Activated CD4-positive, alpha-beta T cell treated with anti-CD3 and anti-CD28 coated beads, Interleukin-2, amount 50 U/mL, for 4 hours (primary cell): ENCODE data around the gene VIT.
"Not testable (repeated sequence)": the region's sequence is repeated elsewhere in the genome, so short reads cannot be mapped to it uniquely, and the experiment has no call there.

Source experiments
- DNase-seq, 2 experiments: peaks; one replicate each; pipeline ENCODE4 v3.0.0-alpha.2; 2020

Gene VIT

GRCh38 chr2:36809069-36809445 is 112.5 kb downstream of the VIT start:
- DNase-seq, result no peak

GRCh38 chr2:36811071-36811470 is 114.6 kb downstream of the VIT start:
- DNase-seq, result no peak

- DNase-seq, result no peak
These were observed 115.7 kb downstream of the VIT start for GRCh38 chr2:36812196-36812595.

- DNase-seq, result no peak
These were observed 122.0 kb downstream of the VIT start for GRCh38 chr2:36818542-36818941.

GRCh38 chr2:36819095-36819711 is 122.7 kb downstream of the VIT start:
- DNase-seq, result no peak

- DNase-seq, result no peak
These were observed 124.6 kb downstream of the VIT start for GRCh38 chr2:36820942-36821605.

GRCh38 chr2:36823862-36824261 is 127.4 kb downstream of the VIT start:
- DNase-seq, result no peak

GRCh38 chr2:36824273-36824672 is 127.8 kb downstream of the VIT start:
- DNase-seq, result no peak

- not testable (repeated sequence) for DNase-seq
These were observed 128.2 kb downstream of the VIT start for GRCh38 chr2:36824683-36825082.

- DNase-seq, result no peak
These were observed 134.7 kb downstream of the VIT start for GRCh38 chr2:36831185-36831584.

- DNase-seq, result no peak
These were observed 137.7 kb downstream of the VIT start for GRCh38 chr2:36834203-36834602.

- DNase-seq, result no peak
These were observed 138.4 kb downstream of the VIT start for GRCh38 chr2:36834731-36835524.

- DNase-seq, result no peak
These were observed 143.6 kb downstream of the VIT start for GRCh38 chr2:36839976-36840617.

- no peak for DNase-seq
These were observed 147.3 kb downstream of the VIT start for GRCh38 chr2:36843838-36844237.

GRCh38 chr2:36849265-36849664 is 152.8 kb downstream of the VIT start:
- DNase-seq, result no peak

- no peak for DNase-seq
These were observed 157.7 kb downstream of the VIT start for GRCh38 chr2:36854241-36854640.

- no peak for DNase-seq
These were observed 158.9 kb downstream of the VIT start for GRCh38 chr2:36855429-36855828.

- no peak for DNase-seq
These were observed 161.2 kb downstream of the VIT start for GRCh38 chr2:36857713-36858112.

GRCh38 chr2:36858551-36859365 is 162.3 kb downstream of the VIT start:
- DNase-seq, result no peak

- no peak for DNase-seq
These were observed 162.9 kb downstream of the VIT start for GRCh38 chr2:36859366-36859792.

GRCh38 chr2:36861896-36862295 is 165.4 kb downstream of the VIT start:
- DNase-seq, result no peak
